HG02870 (cell line): Measurements from ENCODE around the gene DAGLA.

Experiments
- ATAC-seq: cut with Tn5 transposase; IDR thresholded peaks from one replicate; pipeline ENCODE4 v1.9.1; 2021; ENCODE audit warnings: mild to moderate bottlenecking, moderate library complexity; ENCODE audit not compliant: unreplicated experiment

DAGLA gene

DNA sequence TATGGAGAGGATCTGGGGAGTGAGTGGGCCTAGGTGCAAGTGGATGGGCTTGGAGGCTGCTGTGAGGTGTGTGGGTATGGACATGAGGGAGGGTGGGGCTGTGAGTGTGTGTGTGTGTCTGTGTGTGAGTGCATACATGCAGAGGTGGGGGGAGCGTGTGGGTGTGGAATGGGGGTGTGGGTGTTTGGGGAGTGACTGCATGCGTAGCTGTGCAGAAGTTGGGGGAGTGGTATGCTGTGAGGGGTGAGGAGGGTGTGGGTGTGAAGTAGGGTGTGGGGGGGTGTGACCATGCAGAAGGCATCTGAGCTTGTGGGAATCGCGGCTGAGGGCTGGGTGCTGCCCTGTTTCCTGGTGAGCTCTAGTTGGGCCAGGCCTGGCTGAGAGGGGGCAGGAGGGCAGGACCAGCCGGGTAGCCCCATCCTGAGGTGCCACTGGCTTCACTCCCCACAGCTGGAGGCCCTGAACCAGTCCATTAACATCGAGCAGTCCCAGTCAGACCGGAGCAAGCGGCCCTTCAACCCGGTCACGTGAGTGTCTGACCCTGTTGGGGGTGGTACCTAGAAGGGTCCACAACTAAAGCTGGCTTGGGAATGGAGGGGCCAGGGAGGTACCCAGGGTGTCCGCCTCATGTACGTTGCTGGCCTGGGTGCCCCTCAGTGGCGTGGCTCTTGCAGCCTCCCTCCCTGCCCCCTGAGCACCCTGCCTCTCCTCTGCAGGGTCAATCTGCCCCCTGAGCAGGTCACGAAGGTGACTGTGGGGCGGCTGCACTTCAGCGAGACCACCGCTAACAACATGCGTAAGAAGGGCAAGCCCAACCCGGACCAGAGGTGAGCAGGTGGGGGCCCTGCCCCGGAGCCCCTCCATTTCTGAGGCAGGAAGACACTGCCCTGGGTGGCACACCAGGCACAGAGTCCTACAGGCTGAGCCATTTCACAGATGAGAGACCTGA lies 95.7 kb downstream of the DAGLA start:
- ATAC-seq = no peak

DNA sequence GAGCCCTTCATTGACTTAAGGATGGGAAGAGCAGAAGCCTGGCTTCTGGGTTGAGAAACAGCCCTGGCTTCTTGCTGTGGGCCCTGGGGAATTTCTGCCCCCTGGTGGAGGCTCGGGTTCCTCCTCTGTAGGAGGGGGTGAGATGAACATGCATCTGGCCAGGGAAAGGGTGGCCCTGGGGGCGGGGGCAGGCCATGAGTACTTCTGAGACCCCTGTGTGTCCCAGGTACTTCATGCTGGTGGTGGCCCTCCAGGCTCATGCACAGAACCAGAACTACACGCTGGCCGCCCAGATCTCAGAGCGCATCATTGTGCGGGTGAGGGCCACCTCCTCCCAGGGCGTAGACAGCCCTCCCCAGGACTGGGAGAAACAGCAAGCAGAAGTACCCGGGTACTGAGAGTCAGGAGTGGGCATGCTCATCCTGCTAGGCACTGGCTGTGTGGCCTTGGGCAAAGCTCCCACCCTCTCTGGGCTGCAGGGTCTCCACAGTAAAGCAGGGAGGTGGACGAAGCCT lies 96.4 kb downstream of the DAGLA start:
- no peak for ATAC-seq

DNA sequence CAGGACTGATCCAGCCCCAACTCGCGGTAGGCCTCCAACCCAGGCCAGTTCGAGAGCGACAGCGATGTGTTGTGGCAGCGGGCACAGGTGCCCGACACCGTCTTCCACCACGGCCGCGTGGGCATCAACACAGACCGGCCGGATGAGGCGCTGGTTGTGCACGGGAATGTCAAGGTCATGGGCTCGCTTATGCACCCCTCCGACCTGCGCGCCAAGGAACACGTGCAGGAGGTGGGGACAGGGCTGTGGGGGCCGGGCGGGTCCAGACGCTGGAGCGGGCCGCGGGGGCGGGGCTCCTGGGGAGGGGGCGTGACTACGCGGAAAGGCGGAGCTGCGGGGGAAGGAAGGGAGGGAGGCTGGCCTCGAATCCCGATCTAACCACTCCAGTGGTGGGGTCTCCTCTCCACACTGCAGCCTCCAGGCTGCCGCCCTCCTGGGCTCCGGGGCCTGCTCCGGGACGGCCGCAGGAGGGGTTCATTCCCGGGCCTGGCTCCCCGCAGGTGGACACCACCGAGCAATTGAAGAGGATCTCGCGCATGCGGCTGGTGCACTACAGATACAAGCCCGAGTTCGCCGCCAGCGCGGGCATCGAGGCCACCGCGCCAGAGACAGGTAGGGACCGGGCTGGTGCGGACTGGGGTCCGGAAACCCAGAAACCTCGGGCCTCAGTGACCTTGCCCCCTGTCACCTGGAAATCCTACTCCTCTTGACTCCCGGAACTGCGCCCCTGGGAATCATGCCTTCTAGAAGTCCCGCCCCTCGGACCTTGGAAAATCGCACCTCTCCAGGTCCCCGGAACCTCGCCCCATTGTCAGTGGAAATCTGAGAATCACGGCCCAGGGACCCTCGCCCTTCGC lies 97.3 kb downstream of the DAGLA start:
- ATAC-seq = no peak

DNA sequence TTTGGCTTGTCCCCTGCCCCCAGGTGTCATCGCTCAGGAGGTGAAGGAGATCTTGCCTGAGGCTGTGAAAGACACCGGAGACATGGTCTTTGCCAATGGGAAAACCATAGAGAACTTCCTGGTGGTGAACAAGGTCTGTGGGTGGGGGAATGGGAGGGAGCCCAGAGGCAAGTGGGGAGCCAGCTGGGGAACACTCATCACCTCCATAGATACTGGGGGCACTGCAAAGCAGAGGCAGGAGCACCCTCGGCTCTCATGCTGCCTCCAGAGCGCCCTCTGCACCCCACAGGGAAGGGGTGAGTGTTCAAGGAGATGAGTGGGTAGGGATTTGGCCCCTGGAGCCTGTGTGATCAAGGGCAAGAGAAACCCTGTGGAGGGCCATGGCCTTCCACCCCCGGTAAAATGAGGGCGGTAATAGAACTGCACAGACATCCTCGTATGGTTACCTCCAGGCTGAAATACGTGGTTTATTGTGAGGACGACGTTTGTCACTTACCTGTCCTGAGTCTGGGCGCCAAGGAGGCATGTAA lies 98.2 kb downstream of the DAGLA start:
- ATAC-seq = no peak

DNA sequence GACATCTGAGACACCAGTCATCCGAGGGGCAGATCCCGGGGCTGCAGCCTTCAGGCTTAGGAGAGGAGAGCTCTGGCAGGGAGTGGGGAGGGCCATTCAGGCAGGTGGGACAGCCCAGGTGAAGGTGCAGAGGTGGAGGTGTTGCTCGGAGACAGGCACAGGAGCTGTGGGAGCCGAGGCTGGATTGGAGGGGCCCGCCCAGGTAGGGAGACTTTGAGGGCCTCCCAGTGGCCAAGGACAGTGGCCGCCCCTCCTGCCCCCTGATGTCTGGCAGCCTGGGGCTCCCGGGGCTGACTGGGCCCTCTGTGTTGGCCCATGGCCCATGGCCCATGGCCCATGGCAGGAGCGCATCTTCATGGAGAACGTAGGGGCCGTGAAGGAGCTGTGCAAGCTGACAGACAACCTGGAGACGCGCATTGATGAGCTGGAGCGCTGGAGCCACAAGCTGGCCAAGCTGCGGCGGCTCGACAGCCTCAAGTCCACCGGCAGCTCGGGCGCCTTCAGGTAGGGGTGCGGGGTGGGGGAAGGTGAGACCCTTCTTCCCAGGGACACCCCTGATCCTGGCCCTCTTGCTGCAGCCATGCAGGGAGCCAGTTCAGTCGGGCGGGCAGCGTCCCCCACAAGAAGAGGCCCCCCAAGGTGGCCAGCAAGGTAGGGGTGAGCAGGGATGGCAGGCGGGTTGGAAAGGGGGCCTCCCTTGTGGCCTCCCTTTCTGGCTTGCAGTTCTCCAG lies 98.9 kb downstream of the DAGLA start:
- ATAC-seq = no peak

DNA sequence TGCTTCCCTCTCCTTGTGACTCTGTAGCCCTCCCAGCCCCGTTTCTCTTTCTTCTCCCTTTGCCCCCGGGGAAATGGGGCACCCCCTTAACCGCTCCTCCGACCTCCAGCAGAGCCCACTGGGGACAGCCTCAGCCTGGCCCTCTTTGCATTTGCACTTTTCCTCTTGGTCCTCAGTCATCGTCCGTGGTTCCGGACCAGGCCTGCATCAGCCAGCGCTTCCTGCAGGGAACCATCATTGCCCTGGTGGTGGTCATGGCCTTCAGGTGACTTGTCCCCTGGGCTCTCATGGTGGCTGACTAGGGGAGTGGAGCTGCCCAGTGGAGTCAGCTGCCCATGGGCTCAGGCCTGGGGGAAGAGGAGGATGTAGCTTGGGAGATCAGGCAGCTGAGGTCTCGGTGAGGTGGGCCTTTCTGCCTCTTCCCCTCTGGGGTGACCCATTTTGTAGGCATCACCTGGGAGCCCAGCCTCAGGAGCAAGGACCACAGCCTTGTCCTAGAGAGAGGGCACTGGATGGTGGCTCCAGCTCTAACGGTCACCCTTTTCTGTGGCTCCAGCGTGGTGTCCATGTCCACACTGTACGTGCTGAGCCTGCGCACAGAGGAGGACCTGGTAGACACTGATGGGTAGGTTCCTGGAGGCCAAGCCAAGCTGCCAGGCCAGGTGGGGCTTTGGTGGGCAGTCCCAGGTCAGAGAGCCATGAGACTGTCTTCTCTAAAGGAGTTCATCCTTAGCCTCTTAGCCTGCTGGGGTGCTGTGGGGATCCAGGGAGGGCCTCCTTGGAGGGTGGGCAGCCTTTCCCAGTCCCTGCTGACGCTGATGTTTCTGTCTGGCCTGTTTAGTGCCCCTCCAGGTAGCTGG lies 99.7 kb downstream of the DAGLA start:
- ATAC-seq = no peak

DNA sequence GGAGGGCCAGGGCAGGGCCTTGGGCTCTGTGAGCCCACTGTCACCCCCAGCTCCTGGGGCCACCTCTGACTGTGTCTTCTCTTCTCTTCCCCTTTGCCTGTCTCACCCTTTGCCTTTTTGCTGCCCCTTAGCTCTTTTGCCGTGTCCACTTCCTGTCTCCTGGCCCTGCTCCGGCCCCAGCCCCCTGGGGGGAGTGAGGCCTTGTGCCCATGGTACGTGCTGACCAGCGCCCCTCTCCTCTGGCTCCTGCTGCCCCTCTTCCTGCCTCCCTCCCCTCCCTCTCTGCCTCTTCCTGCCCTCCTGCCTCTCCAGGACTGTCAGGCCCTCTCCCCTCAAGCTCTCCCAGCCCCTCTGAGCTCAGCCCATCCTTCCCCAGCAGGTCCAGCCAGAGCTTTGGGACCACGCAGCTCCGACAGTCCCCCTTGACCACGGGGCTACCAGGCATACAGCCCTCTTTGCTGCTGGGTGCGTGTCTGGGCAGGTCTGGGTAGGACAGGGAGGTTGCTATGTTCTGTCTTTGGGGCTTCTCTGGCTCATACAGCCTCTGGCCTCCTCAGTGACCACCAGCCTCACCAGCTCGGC lies 100.5 kb downstream of the DAGLA start:
- ATAC-seq = no peak

DNA sequence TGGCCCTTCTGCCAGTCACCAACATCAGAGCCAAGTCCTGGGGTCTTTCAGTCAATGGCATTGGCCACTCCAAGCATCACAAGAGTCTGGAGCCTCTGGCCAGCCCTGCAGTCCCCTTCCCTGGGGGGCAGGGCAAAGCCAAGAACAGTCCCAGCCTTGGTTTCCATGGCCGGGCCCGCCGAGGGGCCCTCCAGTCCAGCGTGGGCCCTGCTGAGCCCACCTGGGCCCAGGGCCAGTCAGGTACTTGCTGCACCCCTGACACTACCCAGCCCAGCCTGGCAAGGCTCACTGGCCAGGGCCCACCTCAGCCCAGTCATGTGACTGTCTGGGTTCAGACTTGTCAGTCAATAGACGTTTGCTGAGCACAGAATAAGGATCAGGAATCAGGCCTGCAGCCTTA lies 101.4 kb downstream of the DAGLA start:
- ATAC-seq = no peak

DNA sequence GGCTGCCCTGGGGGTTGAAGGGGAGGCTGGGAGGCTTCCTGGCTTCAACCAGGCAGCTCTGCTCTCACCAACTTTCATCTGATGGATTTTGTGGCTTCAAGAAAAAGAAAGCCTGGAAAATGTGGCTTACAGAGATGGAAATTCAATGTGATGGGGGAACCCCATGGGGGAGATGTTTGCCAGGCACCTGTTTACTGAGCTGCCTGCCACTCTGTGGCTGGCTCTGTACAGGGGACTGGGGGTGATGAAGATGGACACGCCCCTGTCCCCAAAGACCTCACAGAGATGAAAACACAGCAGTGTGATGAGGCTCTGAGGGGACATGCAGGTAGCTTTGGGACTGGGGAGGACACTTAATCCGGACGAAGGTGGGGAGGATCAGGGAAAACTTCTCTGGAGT lies 102.1 kb downstream of the DAGLA start:
- no peak for ATAC-seq

DNA sequence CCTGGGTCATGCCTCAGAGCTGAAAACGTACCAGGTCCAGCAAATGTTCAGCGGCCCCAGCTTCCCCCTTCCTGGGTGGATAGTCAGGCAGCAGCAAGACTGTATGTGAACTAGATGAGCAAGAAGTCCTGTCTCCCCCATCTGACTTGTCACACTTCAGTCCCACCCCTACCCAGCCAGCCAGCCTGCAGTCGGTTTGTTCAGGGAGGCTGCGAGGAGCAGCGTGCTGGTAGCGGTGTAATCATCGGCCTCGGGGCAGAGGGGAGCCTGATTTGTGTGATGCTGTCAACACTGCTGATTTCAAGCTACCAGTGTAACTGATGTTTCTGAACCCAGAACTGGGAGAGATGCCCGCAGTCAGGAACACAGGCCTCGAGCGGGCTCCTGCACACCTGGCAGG lies 102.7 kb downstream of the DAGLA start:
- no peak for ATAC-seq

DNA sequence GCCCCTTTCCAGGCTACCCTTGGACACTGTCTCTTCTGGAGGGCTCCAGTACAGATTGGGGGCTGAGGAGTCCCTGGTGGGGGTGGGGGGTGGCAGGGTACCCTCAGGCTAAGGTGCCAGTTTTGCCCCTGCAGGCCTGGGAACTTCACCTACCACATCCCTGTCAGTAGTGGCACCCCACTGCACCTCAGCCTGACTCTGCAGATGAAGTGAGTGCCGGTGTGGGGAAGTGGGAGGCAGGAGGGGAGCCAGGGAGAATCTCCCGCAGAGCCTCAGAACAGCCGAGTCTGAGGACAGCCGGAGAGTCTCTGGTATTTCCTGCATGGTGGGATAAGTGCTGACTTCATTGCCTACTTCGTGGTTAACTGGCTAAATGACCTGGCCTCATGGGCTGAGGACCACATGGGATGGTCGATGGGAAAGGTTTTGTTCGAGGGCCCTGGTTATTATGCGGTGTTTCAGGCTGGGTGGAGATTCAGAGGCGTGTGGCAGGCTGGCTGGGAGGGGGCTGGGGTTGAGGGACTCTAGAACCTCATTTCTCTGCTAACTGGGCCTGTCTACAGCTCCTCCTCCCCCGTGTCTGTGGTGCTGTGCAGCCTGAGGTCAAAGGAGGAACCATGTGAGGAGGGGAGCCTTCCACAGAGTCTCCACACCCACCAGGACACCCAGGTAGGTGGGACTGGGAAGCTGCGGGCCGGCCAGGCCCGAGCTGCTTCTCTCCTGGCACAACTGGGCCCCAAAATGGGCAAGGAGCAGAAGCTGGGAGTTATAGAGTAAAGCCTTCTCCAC lies 103.7 kb downstream of the DAGLA start:
- no peak for ATAC-seq

DNA sequence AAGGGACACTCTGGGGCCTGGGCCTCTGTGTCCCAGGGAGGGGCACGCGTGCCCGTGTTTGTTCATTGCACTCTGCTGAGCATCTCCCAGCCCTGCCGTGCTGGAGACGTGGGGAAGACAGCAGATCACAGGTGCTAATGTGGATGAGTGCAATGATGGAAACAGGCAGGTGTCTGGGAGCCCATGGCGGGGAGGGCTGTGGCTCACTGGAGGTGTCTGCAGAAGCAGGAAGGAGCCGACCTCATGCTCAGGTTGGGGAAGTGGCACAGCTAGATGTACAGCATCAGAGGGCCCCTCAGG lies 104.3 kb downstream of the DAGLA start:
- ATAC-seq = no peak

DNA sequence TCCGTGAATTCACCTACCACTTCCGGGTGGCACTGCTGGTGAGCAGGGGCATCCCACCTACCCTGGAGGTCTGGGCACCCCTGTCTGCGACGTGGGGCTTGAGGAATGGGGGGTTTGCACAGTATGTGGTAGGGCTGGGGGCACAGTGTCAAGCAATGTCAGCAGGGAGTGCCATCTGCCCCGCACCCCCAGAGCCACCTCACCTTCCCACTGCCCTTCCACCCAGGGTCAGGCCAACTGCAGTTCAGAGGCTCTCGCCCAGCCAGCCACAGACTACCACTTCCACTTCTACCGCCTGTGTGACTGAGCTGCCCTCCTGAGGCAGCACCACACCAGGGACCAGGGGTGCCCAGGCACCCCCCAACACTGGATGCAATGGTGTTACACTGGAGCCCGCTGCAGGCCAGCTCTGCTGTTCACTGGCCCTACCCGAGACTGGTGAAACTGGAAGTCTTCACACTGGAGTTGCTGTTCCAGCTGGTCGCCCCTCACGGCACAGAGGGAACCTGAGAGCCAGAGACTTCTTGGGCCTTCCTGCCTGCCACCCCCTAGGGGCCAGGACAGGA lies 105.7 kb downstream of the DAGLA start:
- ATAC-seq = no peak

DNA sequence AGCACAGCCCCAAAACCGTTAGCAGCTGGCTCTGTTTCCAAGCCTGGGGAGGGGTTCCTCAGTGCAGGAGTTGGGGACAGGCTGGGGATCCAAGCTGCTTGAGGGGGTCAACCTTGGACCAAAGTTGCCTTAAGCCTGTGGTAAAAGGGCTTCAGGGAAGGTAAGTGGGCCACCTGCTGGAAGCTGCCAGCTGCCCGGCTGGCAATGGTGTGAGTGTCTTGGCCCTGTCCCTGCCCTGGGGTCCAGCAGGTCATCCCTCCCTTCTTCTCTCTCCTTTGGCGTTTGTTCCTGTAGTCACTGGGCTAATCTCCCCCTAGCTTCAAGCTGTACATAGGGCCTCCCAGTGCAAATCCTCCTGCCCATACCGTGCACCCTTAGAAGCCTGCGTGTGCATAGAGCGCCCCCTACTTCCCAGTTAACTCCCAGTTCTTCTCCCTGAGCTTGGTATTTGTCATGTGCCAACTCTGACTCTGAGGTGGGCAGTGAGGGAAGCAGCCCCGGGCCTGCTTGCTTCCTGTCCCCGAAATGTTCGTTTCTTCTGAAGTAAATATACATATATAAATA lies 107.8 kb downstream of the DAGLA start:
- ATAC-seq = no peak

DNA sequence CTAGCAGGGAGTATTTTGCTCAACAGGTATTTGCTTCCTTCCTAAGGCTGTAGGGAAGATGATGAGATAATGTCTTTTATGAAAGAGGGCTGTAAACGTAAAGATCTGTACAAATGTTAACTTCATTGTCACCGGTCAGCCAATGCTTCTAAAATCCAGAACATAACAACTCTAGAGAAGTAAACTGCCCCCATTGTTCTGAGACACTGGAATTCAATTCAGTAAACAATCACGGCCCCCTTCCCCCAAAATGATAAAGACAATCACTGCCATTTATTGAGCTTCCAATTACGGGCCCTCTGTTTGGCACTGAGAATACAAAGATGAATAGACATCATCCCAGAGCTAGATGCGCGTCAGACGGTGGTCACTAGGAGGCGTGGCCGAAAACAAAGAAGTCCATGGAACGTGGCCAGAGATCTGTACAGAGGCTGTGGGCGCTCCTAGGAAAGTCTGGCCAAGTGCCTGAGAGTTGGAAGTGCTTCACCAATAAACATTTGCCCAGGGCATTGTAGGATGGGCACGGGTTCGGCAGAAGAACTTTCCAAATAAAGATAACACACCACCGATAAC lies 111.6 kb downstream of the DAGLA start:
- ATAC-seq = no peak

DNA sequence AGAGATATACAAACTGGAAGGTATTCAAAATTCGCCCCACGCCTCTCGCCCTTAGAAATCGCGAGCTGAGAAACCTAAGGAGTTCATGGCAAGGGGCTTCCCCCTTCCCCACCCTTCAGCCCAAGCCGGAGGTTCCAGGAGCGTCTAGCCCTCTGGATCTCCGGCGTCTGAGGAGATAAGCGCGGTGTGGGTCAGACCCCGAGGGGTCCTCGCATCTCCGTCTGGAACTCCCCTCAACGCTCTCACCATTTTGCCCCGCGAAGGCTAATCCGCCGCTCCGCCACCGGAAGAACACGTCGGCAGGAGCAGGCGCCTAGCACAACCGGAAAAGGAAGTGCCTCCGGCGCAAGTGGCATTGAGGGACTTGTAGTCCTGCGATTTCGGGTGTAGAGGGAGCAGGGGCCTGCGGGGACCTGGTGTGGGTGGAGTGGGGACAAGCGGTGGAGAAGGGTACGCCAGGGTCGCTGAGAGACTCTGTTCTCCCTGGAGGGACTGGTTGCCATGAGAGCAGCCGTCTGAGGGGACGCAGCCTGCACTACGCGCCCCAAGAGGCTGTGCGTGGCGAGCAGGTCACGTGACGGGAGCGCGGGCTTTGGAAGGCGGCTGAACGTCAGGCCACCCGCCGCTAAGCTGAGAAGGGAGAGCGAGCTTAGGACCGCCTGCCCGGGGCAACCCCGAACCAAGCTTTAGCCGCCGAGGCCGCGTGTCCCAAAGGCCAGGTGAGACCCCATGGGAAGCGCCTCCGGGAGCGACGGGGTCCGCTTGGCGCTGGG lies 112.3 kb downstream of the DAGLA start, which contains the start of the genes FEN1 and TMEM258:
Gene FEN1 (plus strand): TSS at position 602 of the 773 bp plus-strand sequence. CDS start 2,451 bp downstream, outside the sequence.
Gene TMEM258 (minus strand): TSS at position 290 of the 773 bp plus-strand sequence. CDS start 41 bp downstream, at position 249.
- ATAC-seq = peak; percentile 73
